K562 (cell line): ENCODE results near the gene POMP.

Experiments used
- MEIS2 ChIP-seq: fragments of 450-650 bp; IDR thresholded peaks from 2 replicates; pipeline ENCODE4 v1.6.1; 2014; ENCODE audit warnings: mild to moderate bottlenecking; ENCODE audit not compliant: partially characterized antibody
- MTA3 ChIP-seq: fragments of 450-650 bp; formaldehyde crosslinking; IDR thresholded peaks from 2 replicates; pipeline ENCODE4 v1.6.1; 2017; ENCODE audit warnings: mild to moderate bottlenecking, borderline replicate concordance
- MYC ChIP-seq, 2 experiments: fragments of 250-450 bp in 1 of 2; sonication (Bioruptor Pico) in 1 of 2; IDR thresholded peaks; 2 replicates each; pipeline versions ENCODE4 v1.5.1 to v1.6.1; 2012 to 2021; ENCODE audit warnings: low read depth in 2 of 2, borderline replicate concordance in 1 of 2, improper control_type of control experiment in 1 of 2, low read length in 1 of 2, mild to moderate bottlenecking in 1 of 2, moderate library complexity in 1 of 2
- POLR2A ChIP-seq: fragments of 450-650 bp; conservative IDR thresholded peaks from 2 replicates; pipeline ENCODE4 v1.6.1; 2016
- POLR2AphosphoS5 ChIP-seq: IDR thresholded peaks from 2 replicates; pipeline ENCODE4 v1.6.1; 2011; ENCODE audit warnings: mild to moderate bottlenecking, low read depth, low read length, moderate library complexity; ENCODE audit not compliant: control insufficient read depth, insufficient read depth
- USF1 ChIP-seq: sonication (generic); formaldehyde crosslinking; IDR thresholded peaks from 2 replicates; pipeline ENCODE4 v1.9.0; 2022; ENCODE audit warnings: mild to moderate bottlenecking, missing genetic modification reagents
- USF2 ChIP-seq: sonication (generic); formaldehyde crosslinking; IDR thresholded peaks from 2 replicates; pipeline ENCODE4 v1.5.0; 2020; ENCODE audit warnings: missing genetic modification reagents
- ZNF12 ChIP-seq: sonication (generic); formaldehyde crosslinking; IDR thresholded peaks from 2 replicates; pipeline ENCODE4 v1.4.0; 2020; ENCODE audit warnings: mild to moderate bottlenecking, missing genetic modification reagents
- ZNF76 ChIP-seq: fragments of 250-450 bp; sonication (Bioruptor Pico); IDR thresholded peaks from 2 replicates; pipeline ENCODE4 v1.4.0; 2020; ENCODE audit warnings: mild to moderate bottlenecking, moderate library complexity, borderline replicate concordance

- TF ChIP-seq POLR2AphosphoS5 (no peak), POLR2A (no peak), ZNF12 (CRISPR knock-in tag) (no peak), ZNF76 (CRISPR knock-in tag) (no peak), USF2 (no peak), MYC (IDR thresholded peaks at IDR 0.05; ENCODE audit: low read depth, low read length) (no peak), MYC (CRISPR knock-in tag; IDR thresholded peaks at IDR 0.05; ENCODE audit: borderline replicate concordance, low read depth) (no peak), MTA3 (no peak), MEIS2 (no peak), USF1 (CRISPR knock-in tag) (no peak)
These were observed 59.2 kb downstream of the POMP start for GRCh38 chr13:28718196-28718542.
